B cell (primary cell): ENCODE data around the gene MZB1. TPM values are rescaled to one million over a fixed set of nuclear protein-coding genes. Genes with fewer than 3 reads are reported as not detected.

Experiments
- ATAC-seq: fragments of 200-7000 bp; cut with Tn5 transposase; one replicate; pipeline ENCODE4 v1.10.0; 2021; ENCODE audit warnings: low read depth, mild to moderate bottlenecking, moderate number of reproducible peaks, moderate library complexity
- CTCF ChIA-PET: fragments of 350-600 bp; sonication (Branson Sonifier 250); formaldehyde crosslinking; loops from one replicate; lab custom pipeline; 2021; ENCODE audit warnings: antibody characterized with exemption, inconsistent platforms; lab: Charles Lee
- POLR2A ChIA-PET: fragments of 350-600 bp; sonication (Branson Sonifier 250); formaldehyde crosslinking; loops from one replicate; lab custom pipeline; 2021; ENCODE audit warnings: antibody characterized with exemption; lab: Charles Lee
- DNase-seq: peaks from one replicate; pipeline ENCODE4 v3.0.0; 2013
- H2AFZ ChIP-seq: 2 replicates; pipeline ENCODE4 v1.6.1; 2012; ENCODE audit warnings: mild to moderate bottlenecking, low read depth, low read length; ENCODE audit not compliant: insufficient read depth, poor library complexity, severe bottlenecking
- H3K27ac ChIP-seq, 2 donors: 1 replicate in 1 of 2; 2 replicates in 1 of 2; pipeline ENCODE4 v1.5.1; 2012 to 2013; ENCODE audit warnings: low read length in 2 of 2, mild to moderate bottlenecking in 2 of 2, moderate library complexity in 1 of 2
- H3K27me3 ChIP-seq, 4 experiments: fragments of 200-600 bp in 1 of 4; sonication (generic) in 1 of 4; replicated peaks in 1 of 4; 1 replicate in 2 of 4; 2 replicates in 2 of 4; pipeline versions ENCODE4 v1.6.1 to v1.7.0; 2013 to 2016; ENCODE audit warnings: low read length in 3 of 4, mild to moderate bottlenecking in 2 of 4, mixed read lengths in 1 of 4, moderate library complexity in 1 of 4; ENCODE audit not compliant: insufficient read depth in 4 of 4, control insufficient read depth in 3 of 4; ENCODE audit errors: control extremely low read depth in 1 of 4
- H3K36me3 ChIP-seq, 2 experiments: replicated peaks in 1 of 2; 1 replicate in 1 of 2; 2 replicates in 1 of 2; pipeline versions ENCODE4 v1.6.1 to v1.7.1; 2013; ENCODE audit warnings: low read length in 1 of 2; ENCODE audit not compliant: insufficient read depth in 2 of 2, control insufficient read depth in 1 of 2; ENCODE audit errors: control extremely low read depth in 1 of 2, extremely low read depth in 1 of 2
- H3K4me1 ChIP-seq, 2 donors: fragments of 200-600 bp in 1 of 2; sonication (generic) in 1 of 2; 1 replicate in 1 of 2; 2 replicates in 1 of 2; pipeline versions ENCODE4 v1.5.1 to v1.6.1; 2013 to 2017; ENCODE audit warnings: low read length in 2 of 2; ENCODE audit not compliant: control insufficient read depth in 2 of 2, insufficient read depth in 2 of 2
- H3K4me2 ChIP-seq: replicated peaks from 2 replicates; pipeline ENCODE3; 2012; ENCODE audit warnings: mild to moderate bottlenecking, low read depth, low read length; ENCODE audit not compliant: poor library complexity, severe bottlenecking
- H3K4me3 ChIP-seq, 5 experiments: fragments of 200-600 bp in 1 of 5; sonication (generic) in 1 of 5; 1 replicate in 3 of 5; 2 replicates in 2 of 5; pipeline versions ENCODE4 v1.5.1 to v1.7.0; 2011 to 2016; ENCODE audit warnings: low read length in 4 of 5, mild to moderate bottlenecking in 4 of 5, low read depth in 2 of 5, control low read depth in 1 of 5, moderate library complexity in 1 of 5; ENCODE audit not compliant: insufficient read depth in 1 of 5; ENCODE audit errors: control extremely low read depth in 1 of 5, extremely low read depth in 1 of 5
- H3K79me2 ChIP-seq: fragments of 200-600 bp; sonication (generic); one replicate; pipeline ENCODE4 v1.6.0; 2016; ENCODE audit warnings: low read length; ENCODE audit not compliant: control insufficient read depth, insufficient read depth
- H3K9ac ChIP-seq: fragments of 200-600 bp; sonication (generic); 2 replicates; pipeline ENCODE4 v1.6.1; 2017; ENCODE audit warnings: mild to moderate bottlenecking, low read length, moderate library complexity
- H3K9me3 ChIP-seq, 3 donors: one replicate each; pipeline versions ENCODE4 v1.6.1 to v1.7.1; 2013; ENCODE audit warnings: low read length in 2 of 3; ENCODE audit not compliant: control insufficient read depth in 2 of 3, insufficient read depth in 1 of 3; ENCODE audit errors: control extremely low read depth in 1 of 3
- H4K20me1 ChIP-seq: 2 replicates; pipeline ENCODE4 v1.6.0; 2012; ENCODE audit warnings: mild to moderate bottlenecking, low read length; ENCODE audit not compliant: insufficient read depth, control insufficient read depth, poor library complexity, severe bottlenecking
- H3K27ac Mint-ChIP-seq: one replicate; pipeline ENCODE4 v1.8.0; 2021; ENCODE audit warnings: mixed read lengths
- H3K27me3 Mint-ChIP-seq: one replicate; pipeline ENCODE4 v1.8.0; 2021; ENCODE audit warnings: mixed read lengths
- H3K4me1 Mint-ChIP-seq: one replicate; pipeline ENCODE4 v1.8.0; 2021; ENCODE audit warnings: mixed read lengths
- H3K4me3 Mint-ChIP-seq: one replicate; pipeline ENCODE4 v1.8.0; 2021; ENCODE audit warnings: mixed read lengths
- H3K9me3 Mint-ChIP-seq: one replicate; pipeline ENCODE4 v1.8.0; 2022; ENCODE audit warnings: mixed read lengths; ENCODE audit not compliant: insufficient read depth
- EZH2 ChIP-seq: IDR thresholded peaks from 2 replicates; pipeline ENCODE4 v1.6.1; 2012; ENCODE audit warnings: borderline replicate concordance, low read depth, mild to moderate bottlenecking, moderate library complexity, low read length; ENCODE audit not compliant: insufficient read depth, poor library complexity, severe bottlenecking
- WGBS: methylation state at CpG from one replicate; pipeline ENCODE4 v1.1.5; 2013; ENCODE audit warnings: missing lambda C conversion rate; ENCODE audit not compliant: insufficient coverage; 5-methylcytosine and 5-hydroxymethylcytosine counted together
- intact Hi-C: fragments of 100-400 bp; cut with micrococcal nuclease; formaldehyde crosslinking; loops from one replicate; pipeline ENCODE4 v1.10.0; 2022
- polyA plus RNA-seq: library from polyadenylated mRNA; depleted of rRNA; stranded (reverse); fragments of >200 nt; gene quantifications from 2 replicates; pipeline ENCODE4 v1.2.3, GENCODE V29; 2012
- total RNA-seq, 2 donors: library from RNA; stranded (reverse); fragments of 120-200 nt in 1 of 2; gene quantifications; 1 replicate in 1 of 2; 2 replicates in 1 of 2; pipeline versions ENCODE4 v1.2.3 to v1.2.4, GENCODE V29; 2013 to 2022
- TF ChIP-seq, protein P1 (sequence below): fragments of 200-600 bp; IDR thresholded peaks from one replicate; pipeline ENCODE4 v1.8.0; 2022; ENCODE audit warnings: antibody characterized with exemption, mild to moderate bottlenecking

The MZB1 gene
- total and polyA plus RNA-seq, 2 donors (not counting 1 experiment from before 2014, with no cell fraction given): 72.2 to 306 TPM

DNA sequence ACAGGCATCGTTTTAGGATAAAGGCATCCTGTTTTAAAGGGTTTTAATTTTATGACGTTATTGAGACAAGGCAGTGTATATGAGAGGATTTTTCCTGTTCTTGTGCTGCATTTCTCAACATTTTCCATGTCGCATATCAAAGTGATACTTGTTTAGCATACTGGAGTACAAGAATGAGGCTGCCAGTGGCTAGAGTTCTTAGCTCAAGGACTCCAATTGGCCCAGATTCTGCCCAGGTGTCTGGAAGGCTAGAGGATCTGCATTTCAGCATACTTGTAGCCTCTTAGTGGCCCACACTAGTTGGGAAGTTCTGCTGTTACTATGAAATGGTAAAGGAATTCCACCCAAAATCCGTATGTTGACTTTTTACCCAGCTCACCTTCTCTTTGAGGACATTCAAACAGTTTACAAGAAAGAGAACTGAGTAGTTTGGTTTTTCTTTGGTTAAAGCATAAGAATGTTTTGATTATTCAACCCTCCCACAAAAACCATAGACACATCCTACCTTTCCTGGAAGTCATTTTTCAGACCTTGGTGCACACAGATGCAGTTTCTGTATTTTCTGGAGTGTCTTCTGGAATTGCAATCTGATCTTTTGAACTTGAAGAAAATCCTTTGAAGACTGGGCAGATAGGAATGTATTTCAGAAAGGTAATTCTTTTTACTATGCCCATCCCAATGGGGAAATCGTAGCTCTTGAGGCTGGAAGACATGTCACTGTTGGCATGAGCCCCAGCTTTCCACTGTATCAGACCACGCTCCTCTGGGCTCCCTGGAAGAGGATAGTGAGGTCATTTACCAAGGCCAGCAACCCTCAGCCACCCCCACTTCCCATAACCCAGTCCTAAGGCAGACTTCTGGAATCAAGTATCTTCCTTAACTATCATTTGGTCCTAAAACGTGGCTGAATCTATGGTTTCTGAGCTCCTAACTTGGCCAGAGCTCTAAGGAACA, 18.0 kb downstream of the MZB1 start:
- no peak overlapping the region for H3K4me2 ChIP-seq
- DNase-seq (no peak), ATAC-seq (no peak)
- H3K36me3 ChIP-seq: peaks cover 3 to 43% of the 10 kb centered on the region in 2 experiments
- ChIA-PET POLR2A (interaction anchor here (0.5 to 0.8 kb wide), 2 partner anchors 9 to 16 kb away, joined by 3 read pairs; no protein-coding TSS in a partner anchor), CTCF (interaction anchor here (0.5 to 2.3 kb wide), 5 partner anchors 11 to 121 kb away, joined by 3 to 6 read pairs (median 5); partner anchors contain the start of gene SLC23A1)
- H3K4me1 ChIP-seq: no peaks in the 10 kb centered on the region
- H3K27ac Mint-ChIP-seq: no peak overlapping the region
- H3K9me3 Mint-ChIP-seq: no peaks in the 10 kb centered on the region
- intact Hi-C loops: no loop called here
- no peaks in the 10 kb centered on the region for H3K4me1 Mint-ChIP-seq
- H3K9ac ChIP-seq: no peak overlapping the region
- TF ChIP-seq, protein P1, sequence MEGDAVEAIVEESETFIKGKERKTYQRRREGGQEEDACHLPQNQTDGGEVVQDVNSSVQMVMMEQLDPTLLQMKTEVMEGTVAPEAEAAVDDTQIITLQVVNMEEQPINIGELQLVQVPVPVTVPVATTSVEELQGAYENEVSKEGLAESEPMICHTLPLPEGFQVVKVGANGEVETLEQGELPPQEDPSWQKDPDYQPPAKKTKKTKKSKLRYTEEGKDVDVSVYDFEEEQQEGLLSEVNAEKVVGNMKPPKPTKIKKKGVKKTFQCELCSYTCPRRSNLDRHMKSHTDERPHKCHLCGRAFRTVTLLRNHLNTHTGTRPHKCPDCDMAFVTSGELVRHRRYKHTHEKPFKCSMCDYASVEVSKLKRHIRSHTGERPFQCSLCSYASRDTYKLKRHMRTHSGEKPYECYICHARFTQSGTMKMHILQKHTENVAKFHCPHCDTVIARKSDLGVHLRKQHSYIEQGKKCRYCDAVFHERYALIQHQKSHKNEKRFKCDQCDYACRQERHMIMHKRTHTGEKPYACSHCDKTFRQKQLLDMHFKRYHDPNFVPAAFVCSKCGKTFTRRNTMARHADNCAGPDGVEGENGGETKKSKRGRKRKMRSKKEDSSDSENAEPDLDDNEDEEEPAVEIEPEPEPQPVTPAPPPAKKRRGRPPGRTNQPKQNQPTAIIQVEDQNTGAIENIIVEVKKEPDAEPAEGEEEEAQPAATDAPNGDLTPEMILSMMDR: no peak
- TF ChIP-seq EZH2: no peak
- H3K4me3 Mint-ChIP-seq: no peak overlapping the region
- no peak overlapping the region for H3K27ac ChIP-seq
- H3K79me2 ChIP-seq: no peaks in the 10 kb centered on the region
- no peaks in the 10 kb centered on the region for H3K9me3 ChIP-seq
- H3K27me3 ChIP-seq: no peaks in the 10 kb centered on the region
- H4K20me1 ChIP-seq: no peaks in the 10 kb centered on the region
- H3K27me3 Mint-ChIP-seq: no peaks in the 10 kb centered on the region
- no CpG with 5 or more reads among the region's 7 CpGs for WGBS
- H2AFZ ChIP-seq: no peak overlapping the region
- H3K4me3 ChIP-seq: no peak overlapping the region

DNA sequence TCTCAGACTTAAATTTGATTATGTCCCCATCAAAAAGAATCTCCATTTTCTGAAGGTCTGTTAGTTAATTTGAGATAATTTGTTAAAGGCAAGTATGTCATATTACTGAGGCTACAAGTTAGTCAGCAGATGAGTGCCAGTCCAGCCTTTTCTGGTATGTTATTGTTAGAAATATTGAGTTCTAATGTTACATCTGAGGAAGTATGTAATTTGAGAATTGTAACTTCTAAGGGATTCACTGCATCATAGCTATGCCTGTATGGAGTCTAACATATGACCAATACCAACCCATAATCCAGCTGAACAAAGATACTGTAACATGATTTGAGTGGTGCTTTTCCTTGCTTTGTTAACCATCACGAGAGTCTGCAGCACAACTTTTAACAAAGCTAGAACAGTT, 20.5 kb downstream of the MZB1 start:
- H3K27me3 Mint-ChIP-seq: no peaks in the 10 kb centered on the region
- no peaks in the 10 kb centered on the region for H3K9me3 Mint-ChIP-seq
- Histone ChIP-seq H3K9ac (no peak overlapping the region), H3K79me2 (no peaks in the 10 kb centered on the region), H3K4me3 (no peak overlapping the region), H3K27me3 (no peaks in the 10 kb centered on the region), H2AFZ (no peak overlapping the region), H3K27ac (no peak overlapping the region), H3K36me3 (peaks cover 10 to 61% of the 10 kb centered on the region in 2 experiments), H3K4me2 (no peak overlapping the region), H3K4me1 (no peaks in the 10 kb centered on the region), H3K9me3 (no peaks in the 10 kb centered on the region), H4K20me1 (no peaks in the 10 kb centered on the region)
- no peak overlapping the region for H3K27ac Mint-ChIP-seq
- intact Hi-C loops: no loop called here
- CTCF ChIA-PET: interaction anchor here (0.9 to 2.4 kb wide), 6 partner anchors 8 to 545 kb away, joined by 3 to 10 read pairs (median 3); partner anchors contain the start of genes MZB1 and PAIP2
- no peaks in the 10 kb centered on the region for H3K4me1 Mint-ChIP-seq
- TF ChIP-seq EZH2: no peak
- TF ChIP-seq, protein P1: no peak
- DNase-seq (no peak), ATAC-seq (no peak)
- POLR2A ChIA-PET: interaction anchor here (0.6 kb wide), 1 partner anchor 27 kb away, joined by 3 read pairs; no protein-coding TSS in a partner anchor
- no peak overlapping the region for H3K4me3 Mint-ChIP-seq
- WGBS: no CpG with 5 or more reads among the region's 1 CpG
